ENCODE results near the gene TMEM86B. TPM values are rescaled to one million over a fixed set of nuclear protein-coding genes. Genes with fewer than 3 reads are reported as not detected.

Gene TMEM86B
- total RNA-seq, 1 donor from 2014 or later: 7.6 TPM

- Mint-ChIP-seq H3K36me3 (ENCODE audit: unreplicated experiment) (no peaks in the 10 kb centered on the region), H3K4me3 (ENCODE audit: unreplicated experiment) (no peak overlapping the region), H3K27me3 (ENCODE audit: unreplicated experiment) (peaks cover 8% of the 10 kb centered on the region), H3K27ac (ENCODE audit: unreplicated experiment) (no peak overlapping the region), H3K9me3 (ENCODE audit: unreplicated experiment) (no peaks in the 10 kb centered on the region), H3K4me1 (ENCODE audit: low read depth, unreplicated experiment) (peaks cover 2% of the 10 kb centered on the region)
- DNase-seq: no peak
- TF ChIP-seq, protein P1, sequence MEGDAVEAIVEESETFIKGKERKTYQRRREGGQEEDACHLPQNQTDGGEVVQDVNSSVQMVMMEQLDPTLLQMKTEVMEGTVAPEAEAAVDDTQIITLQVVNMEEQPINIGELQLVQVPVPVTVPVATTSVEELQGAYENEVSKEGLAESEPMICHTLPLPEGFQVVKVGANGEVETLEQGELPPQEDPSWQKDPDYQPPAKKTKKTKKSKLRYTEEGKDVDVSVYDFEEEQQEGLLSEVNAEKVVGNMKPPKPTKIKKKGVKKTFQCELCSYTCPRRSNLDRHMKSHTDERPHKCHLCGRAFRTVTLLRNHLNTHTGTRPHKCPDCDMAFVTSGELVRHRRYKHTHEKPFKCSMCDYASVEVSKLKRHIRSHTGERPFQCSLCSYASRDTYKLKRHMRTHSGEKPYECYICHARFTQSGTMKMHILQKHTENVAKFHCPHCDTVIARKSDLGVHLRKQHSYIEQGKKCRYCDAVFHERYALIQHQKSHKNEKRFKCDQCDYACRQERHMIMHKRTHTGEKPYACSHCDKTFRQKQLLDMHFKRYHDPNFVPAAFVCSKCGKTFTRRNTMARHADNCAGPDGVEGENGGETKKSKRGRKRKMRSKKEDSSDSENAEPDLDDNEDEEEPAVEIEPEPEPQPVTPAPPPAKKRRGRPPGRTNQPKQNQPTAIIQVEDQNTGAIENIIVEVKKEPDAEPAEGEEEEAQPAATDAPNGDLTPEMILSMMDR (IDR thresholded peaks at IDR 0.05; ENCODE audit: partially characterized antibody, unreplicated experiment): no peak
Measured at GRCh38 chr19:55232986-55233385, 4.4 kb upstream of the TMEM86B start.

- DNase-seq: no peak
- peaks cover 10% of the 10 kb centered on the region for H3K27me3 Mint-ChIP-seq (ENCODE audit: unreplicated experiment)
- TF ChIP-seq, protein P1 (IDR thresholded peaks at IDR 0.05; ENCODE audit: partially characterized antibody, unreplicated experiment): no peak
- no peak overlapping the region for H3K4me3 Mint-ChIP-seq (ENCODE audit: unreplicated experiment)
- H3K9me3 Mint-ChIP-seq (ENCODE audit: unreplicated experiment): no peaks in the 10 kb centered on the region
- H3K36me3 Mint-ChIP-seq (ENCODE audit: unreplicated experiment): no peaks in the 10 kb centered on the region
- no peak overlapping the region for H3K27ac Mint-ChIP-seq (ENCODE audit: unreplicated experiment)
- peaks cover 2% of the 10 kb centered on the region for H3K4me1 Mint-ChIP-seq (ENCODE audit: low read depth, unreplicated experiment)
Measured at GRCh38 chr19:55232286-55232602, 3.7 kb upstream of the TMEM86B start.

DNA sequence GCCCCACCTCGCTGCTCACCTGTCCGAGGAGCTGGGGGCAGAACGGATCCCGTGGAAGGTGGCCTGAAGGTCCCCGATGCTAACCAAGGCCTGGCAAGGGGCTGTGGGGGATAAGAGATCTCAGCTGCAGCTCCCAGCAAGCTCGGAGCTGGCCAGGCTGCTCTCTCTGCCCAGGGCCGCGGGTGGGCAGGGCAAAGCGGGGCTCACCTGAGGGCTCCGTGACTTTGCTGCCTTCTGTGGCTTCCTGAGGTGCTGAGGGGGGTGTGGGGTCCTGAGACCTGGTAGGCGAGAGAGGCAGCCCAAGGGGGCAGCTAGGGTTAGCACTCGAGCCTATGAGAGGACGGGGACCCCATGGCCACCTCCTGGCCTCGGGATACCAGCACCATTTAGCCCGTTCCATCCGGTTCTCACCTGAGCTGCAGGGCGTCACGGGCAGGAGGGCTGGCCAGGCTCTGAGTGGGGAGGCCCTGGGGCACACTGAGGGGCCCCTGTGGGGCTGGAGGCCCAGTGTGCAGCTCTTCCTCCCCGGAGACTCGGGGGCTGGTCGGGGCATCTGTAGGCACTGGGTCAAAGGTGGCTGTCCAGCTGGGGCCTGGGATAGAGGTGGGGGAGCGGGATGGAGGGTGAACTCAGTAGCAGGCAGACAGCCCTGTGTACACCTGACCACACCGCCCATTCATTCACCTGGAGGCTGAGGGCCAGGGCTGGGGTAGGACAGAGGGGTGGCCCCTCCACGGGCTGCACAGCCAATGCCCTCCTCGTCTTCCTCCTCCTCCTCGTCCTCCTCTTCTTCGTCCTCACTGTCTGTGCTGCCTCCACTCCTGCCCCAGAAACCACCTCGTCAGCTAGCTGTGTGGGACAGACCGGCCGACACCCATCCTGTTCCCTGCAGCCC lies 3.1 kb upstream of the TMEM86B start:
- H3K27me3 Mint-ChIP-seq (ENCODE audit: unreplicated experiment): peaks cover 11% of the 10 kb centered on the region
- peaks cover 2% of the 10 kb centered on the region for H3K9me3 Mint-ChIP-seq (ENCODE audit: unreplicated experiment)
- TF ChIP-seq, protein P1 (IDR thresholded peaks at IDR 0.05; ENCODE audit: partially characterized antibody, unreplicated experiment): no peak
- DNase-seq: no peak
- no peak overlapping the region for H3K4me3 Mint-ChIP-seq (ENCODE audit: unreplicated experiment)
- peaks cover 2% of the 10 kb centered on the region for H3K4me1 Mint-ChIP-seq (ENCODE audit: low read depth, unreplicated experiment)
- no peak overlapping the region for H3K27ac Mint-ChIP-seq (ENCODE audit: unreplicated experiment)
- no peaks in the 10 kb centered on the region for H3K36me3 Mint-ChIP-seq (ENCODE audit: unreplicated experiment)

DNA sequence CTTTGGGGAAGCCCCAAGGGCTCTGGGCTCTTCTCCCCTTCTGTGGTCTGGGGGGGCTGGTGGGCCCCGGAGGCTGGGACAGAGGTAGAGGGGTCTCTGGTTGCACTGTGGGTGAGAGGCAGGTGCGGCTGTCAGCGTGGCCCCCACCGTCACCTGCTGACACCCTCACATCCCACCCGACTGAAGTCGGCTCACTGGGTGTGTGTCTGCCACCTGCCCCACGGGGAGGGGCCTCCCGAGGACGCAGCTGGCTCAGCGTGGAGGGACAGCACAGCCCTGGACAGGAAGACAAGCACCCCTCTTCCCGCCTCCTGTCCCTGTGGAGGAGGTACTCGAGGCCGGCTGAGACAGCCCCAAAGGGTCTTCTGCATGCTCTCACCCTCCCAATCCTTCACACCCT lies 2.2 kb upstream of the TMEM86B start:
- Mint-ChIP-seq H3K4me3 (ENCODE audit: unreplicated experiment) (no peak overlapping the region), H3K27ac (ENCODE audit: unreplicated experiment) (no peak overlapping the region), H3K36me3 (ENCODE audit: unreplicated experiment) (no peaks in the 10 kb centered on the region), H3K9me3 (ENCODE audit: unreplicated experiment) (peaks cover 4% of the 10 kb centered on the region), H3K4me1 (ENCODE audit: low read depth, unreplicated experiment) (peaks cover 4% of the 10 kb centered on the region), H3K27me3 (ENCODE audit: unreplicated experiment) (peaks cover 12% of the 10 kb centered on the region)
- DNase-seq: no peak
- TF ChIP-seq, protein P1 (IDR thresholded peaks at IDR 0.05; ENCODE audit: partially characterized antibody, unreplicated experiment): no peak

GRCh38 chr19:55230329-55230728 lies 1.8 kb upstream of the TMEM86B start:
- Mint-ChIP-seq H3K27me3 (ENCODE audit: unreplicated experiment) (peaks cover 14% of the 10 kb centered on the region), H3K4me3 (ENCODE audit: unreplicated experiment) (no peak overlapping the region), H3K9me3 (ENCODE audit: unreplicated experiment) (peaks cover 6% of the 10 kb centered on the region), H3K4me1 (ENCODE audit: low read depth, unreplicated experiment) (peaks cover 4% of the 10 kb centered on the region), H3K27ac (ENCODE audit: unreplicated experiment) (no peak overlapping the region), H3K36me3 (ENCODE audit: unreplicated experiment) (no peaks in the 10 kb centered on the region)
- TF ChIP-seq, protein P1 (IDR thresholded peaks at IDR 0.05; ENCODE audit: partially characterized antibody, unreplicated experiment): no peak
- DNase-seq: no peak
